Measurements from ENCODE around the gene SLC23A2.
"Not testable (repeated sequence)": the region's sequence is repeated elsewhere in the genome, so short reads cannot be mapped to it uniquely, and the experiment has no call there.

Gene SLC23A2

DNA sequence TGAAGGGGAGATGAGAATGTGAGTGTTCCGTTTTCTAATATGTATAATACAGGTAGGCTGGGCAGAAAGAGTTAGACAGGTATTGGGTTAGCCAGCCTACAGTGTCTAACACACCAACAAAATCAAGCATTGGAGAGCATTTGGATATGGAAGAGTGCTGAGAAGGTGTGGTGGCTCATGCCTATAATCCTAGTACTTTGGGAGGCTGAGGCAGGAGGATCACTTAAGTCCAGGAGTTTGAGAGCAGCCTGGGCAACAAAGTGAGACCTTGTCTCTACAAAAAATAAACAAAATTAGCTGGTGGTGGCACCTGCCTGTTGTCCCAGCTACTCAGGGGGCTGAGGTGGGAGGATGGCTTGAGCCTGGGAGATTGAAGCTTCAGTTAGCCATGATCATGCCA lies 38.6 kb upstream of the SLC23A2 start:
- TF ChIP-seq, protein P1, sequence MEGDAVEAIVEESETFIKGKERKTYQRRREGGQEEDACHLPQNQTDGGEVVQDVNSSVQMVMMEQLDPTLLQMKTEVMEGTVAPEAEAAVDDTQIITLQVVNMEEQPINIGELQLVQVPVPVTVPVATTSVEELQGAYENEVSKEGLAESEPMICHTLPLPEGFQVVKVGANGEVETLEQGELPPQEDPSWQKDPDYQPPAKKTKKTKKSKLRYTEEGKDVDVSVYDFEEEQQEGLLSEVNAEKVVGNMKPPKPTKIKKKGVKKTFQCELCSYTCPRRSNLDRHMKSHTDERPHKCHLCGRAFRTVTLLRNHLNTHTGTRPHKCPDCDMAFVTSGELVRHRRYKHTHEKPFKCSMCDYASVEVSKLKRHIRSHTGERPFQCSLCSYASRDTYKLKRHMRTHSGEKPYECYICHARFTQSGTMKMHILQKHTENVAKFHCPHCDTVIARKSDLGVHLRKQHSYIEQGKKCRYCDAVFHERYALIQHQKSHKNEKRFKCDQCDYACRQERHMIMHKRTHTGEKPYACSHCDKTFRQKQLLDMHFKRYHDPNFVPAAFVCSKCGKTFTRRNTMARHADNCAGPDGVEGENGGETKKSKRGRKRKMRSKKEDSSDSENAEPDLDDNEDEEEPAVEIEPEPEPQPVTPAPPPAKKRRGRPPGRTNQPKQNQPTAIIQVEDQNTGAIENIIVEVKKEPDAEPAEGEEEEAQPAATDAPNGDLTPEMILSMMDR (conservative IDR thresholded peaks at IDR 0.05; ENCODE audit: low read depth), result no peak
- no peak for DNase-seq (ENCODE audit: low spot score)
- H3K27ac ChIP-seq, result no peak overlapping the region
- ChIA-PET POLR2A (ENCODE audit: low non-redundant PET) (no interaction called here), CTCF (no interaction called here)

DNA sequence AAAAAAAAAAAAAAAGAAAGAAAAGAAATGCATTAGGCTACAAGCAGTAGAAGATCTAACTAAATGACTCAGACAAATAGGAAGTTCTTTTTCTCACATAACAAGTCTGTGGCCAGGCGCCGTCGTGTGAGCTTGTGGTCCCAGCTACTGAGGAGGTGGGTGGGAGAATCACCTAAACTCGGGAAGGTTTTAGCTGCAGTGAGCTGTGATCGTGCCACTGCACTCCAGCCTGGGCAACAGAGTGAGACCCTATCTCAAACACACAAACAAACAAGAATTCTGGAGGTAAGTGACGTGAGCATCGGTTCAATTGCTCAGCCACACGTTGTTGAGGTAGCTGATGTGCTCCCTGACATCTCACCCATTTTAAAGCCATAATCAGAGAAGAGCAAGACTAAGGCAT lies 37.9 kb upstream of the SLC23A2 start:
- CTCF ChIA-PET, result no interaction called here
- TF ChIP-seq, protein P1 (conservative IDR thresholded peaks at IDR 0.05; ENCODE audit: low read depth), result no peak
- POLR2A ChIA-PET (ENCODE audit: low non-redundant PET), result no interaction called here
- no peak for DNase-seq (ENCODE audit: low spot score)
- H3K27ac ChIP-seq, result no peak overlapping the region

DNA sequence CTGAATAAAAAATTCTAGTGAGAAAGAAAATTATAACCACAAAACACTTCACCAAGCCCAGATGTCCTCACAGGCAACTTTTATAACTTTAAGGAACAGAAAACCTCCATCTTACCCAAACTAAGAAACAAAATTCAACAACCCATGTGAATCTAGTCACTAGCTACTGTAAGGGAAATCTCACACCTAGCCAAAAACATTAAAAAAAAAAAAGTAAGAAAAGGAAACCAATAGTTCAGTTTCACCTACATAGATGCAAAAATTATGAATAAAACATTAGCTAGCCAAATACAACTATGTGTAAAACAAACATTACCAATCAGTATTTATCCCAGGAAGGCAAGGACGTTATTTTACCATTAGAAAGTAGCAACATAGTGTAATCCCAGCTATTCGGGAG lies 35.5 kb upstream of the SLC23A2 start:
- DNase-seq (ENCODE audit: low spot score), result no peak
- ChIA-PET POLR2A (ENCODE audit: low non-redundant PET) (no interaction called here), CTCF (interaction anchor here (0.6 to 1.0 kb wide), 4 partner anchors 64 to 544 kb away, joined by 3 to 7 read pairs (median 4); no protein-coding TSS in a partner anchor)
- TF ChIP-seq, protein P1 (conservative IDR thresholded peaks at IDR 0.05; ENCODE audit: low read depth), result no peak
- no peak overlapping the region for H3K27ac ChIP-seq

DNA sequence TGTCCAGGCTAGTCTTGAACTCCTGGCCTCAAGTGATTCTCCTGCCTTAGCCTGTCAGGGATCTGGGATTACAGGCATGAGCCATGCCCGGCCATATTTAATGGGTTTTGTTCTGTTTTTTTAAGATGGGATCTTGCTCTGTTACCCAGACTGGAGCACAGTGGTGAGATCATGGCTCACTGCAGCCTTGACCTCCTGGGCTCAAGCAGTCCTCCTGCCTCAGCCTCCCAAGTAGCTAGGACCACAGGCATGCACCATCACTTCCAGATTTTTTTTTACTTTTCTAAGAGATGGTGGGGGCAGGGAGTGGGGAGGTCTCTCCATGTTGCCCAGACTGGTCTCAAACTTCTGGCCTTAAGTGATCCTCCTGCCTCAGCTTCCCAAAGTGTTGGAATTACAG lies 34.2 kb upstream of the SLC23A2 start:
- POLR2A ChIA-PET (ENCODE audit: low non-redundant PET); DNase-seq (ENCODE audit: low spot score); CTCF ChIA-PET; H3K27ac ChIP-seq: not testable (repeated sequence)

DNA sequence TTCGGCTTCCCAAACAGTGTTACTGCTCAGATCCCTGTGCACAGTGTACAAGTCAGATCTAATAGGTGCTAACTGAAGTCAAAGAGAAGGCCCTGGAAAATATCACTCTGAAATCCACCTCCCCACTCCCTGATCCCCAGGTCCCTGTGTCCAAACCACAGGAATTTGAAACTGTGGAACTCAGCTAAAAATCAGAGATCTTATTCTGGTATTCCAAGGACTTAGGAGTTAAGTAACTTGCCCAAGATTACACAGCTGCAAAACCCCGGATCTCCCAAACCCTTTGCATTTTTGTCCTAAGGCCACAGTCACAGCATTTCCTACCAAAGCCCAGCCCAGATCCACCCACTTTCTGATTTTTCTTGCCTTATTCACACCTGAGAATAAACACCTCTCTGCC lies 32.3 kb upstream of the SLC23A2 start:
- no peak overlapping the region for H3K27ac ChIP-seq
- POLR2A ChIA-PET (ENCODE audit: low non-redundant PET), result no interaction called here
- DNase-seq (ENCODE audit: low spot score), result no peak
- TF ChIP-seq, protein P1 (conservative IDR thresholded peaks at IDR 0.05; ENCODE audit: low read depth), result no peak
- CTCF ChIA-PET, result no interaction called here

DNA sequence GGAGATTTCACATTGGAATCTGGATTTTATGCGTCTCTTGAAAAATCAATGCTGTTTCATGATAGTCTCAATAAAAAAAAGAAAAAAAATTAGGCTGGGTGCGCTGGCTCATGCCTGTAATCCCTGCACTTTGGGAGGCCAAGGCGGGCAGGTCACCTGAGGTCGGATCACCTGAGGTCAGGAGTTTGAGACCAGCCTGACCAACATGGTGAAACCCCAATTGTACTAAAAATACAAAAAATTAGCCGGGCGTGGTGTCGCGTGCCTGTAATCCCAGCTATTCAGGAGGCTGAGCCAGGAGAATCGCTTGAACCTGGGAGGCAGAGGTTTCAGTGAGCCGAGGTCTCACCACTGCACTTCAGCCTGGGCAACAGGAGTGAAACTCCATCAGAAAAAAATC lies 30.4 kb upstream of the SLC23A2 start:
- CTCF ChIA-PET; DNase-seq (ENCODE audit: low spot score); H3K27ac ChIP-seq; POLR2A ChIA-PET (ENCODE audit: low non-redundant PET): not testable (repeated sequence)

DNA sequence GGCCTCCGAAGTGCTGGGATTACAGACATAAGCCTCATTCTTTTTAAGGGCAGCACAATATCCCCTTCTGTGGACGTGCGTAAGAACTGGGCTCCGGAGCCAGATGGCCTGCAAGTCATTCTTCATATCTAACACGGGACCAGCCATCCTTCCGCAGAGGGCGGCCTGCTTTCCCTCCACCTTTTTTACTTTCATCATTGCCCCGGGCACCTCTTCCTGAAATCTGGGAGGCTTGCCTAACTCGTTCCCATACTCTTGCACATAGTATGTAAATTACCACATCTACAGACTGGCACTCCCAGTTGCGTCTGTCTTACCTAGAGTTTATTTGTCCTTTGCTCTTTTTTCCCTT lies 29.9 kb upstream of the SLC23A2 start:
- CTCF ChIA-PET, result interaction anchor here (0.6 kb wide), 1 partner anchor 56 kb away, joined by 3 read pairs; no protein-coding TSS in a partner anchor
- DNase-seq (ENCODE audit: low spot score), result no peak
- TF ChIP-seq, protein P1 (conservative IDR thresholded peaks at IDR 0.05; ENCODE audit: low read depth), result no peak
- no peak overlapping the region for H3K27ac ChIP-seq
- POLR2A ChIA-PET (ENCODE audit: low non-redundant PET), result no interaction called here

Data from RWPE1 (cell line).